DMS153 treated with DMSO at 0.1 percent for 48 hours (cell line): ENCODE results near the gene KIT.

Source experiments
- DNase-seq: peaks from one replicate; lab custom pipeline; 2025; ENCODE audit not compliant: unreplicated experiment; lab: John Stamatoyannopoulos, UW

Gene KIT

GRCh38 chr4:54700986-54701385 lies 43.2 kb downstream of the KIT start:
- no peak for DNase-seq

DNA sequence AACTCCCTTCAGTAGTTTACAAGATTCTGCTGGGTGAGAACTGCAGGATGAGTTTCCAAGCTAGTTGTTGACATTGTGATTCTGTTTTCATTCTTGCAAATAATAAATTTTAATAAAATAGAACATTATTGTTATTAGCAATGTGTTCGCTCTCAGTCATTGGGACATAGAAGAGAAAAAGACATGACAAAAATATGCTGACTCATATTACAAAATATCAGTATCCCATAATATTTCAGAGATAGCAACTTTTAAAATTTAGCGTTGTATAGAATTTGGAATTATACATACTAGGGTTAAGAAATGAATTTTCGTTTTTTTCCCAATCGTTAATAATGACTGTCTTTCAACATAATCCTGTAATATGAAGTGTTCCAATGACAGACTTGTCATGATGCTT lies 45.4 kb downstream of the KIT start:
- no peak for DNase-seq

- no peak for DNase-seq
Observed at GRCh38 chr4:54707406-54707805, 49.6 kb downstream of the KIT start.

- no peak for DNase-seq
Observed at GRCh38 chr4:54708339-54709279, 50.9 kb downstream of the KIT start.

GRCh38 chr4:54709400-54709799 lies 51.6 kb downstream of the KIT start:
- no peak for DNase-seq

DNA sequence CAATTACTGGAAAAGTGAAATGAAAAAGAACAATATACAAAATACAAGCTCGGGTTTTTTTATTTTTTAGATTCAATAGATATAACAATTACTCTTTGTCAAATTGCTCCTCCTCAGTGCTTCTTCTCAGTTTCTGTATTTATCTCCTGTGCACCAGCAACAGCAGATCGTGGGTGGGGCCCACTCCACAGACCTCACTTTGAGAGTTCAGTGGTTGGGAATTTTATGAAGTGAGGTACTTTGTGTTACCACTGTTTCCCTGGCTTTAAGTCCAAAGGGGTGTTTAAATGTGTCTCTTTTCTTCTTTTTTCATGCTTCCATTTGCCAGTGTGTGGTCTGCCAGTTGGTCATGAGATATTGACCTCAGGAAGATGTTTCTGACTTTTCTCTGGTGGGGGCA lies 54.4 kb downstream of the KIT start:
- DNase-seq: no peak

- DNase-seq: no peak
Observed at GRCh38 chr4:54714631-54715030, 56.9 kb downstream of the KIT start.

- no peak for DNase-seq
Observed at GRCh38 chr4:54716478-54717065, 58.8 kb downstream of the KIT start.

DNA sequence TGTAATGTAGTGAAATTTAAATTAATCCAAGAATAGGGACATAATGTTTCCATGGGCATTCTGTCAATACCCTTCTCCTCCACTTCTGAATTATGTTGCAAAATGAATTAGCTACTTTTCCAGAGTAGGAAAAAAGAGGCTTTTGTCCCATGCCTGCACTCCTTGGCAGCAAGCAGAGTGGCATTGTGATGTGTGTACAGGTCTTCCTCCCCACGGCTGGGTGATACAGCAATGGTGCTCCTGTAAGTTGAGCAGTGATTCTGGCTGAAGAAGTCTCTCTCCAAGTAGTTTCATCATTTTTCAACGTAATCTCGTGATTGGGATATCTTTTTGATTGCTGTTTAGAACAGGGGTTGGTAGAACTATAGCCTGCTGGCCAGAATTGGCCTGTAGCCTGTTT lies 59.9 kb downstream of the KIT start:
- no peak for DNase-seq

DNA sequence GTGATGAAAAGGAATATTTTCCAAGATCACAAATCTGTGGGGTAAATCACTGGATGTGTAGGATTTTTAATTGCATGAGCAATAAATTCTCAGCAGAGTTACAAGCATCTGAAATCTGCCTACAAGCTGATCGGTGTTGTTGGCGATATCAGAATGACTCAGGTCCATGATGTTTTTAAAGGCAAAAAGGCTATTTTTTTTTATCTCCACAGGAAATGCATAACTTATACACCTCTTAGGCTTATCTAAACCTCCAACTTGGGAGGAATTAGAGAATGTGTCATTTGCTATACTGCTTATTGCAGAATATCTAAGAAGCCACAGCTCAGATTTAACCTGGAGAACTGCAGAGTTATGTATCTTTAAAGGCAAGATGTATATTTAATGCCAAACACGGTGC lies 61.6 kb downstream of the KIT start:
- DNase-seq: no peak

GRCh38 chr4:54723220-54723619 lies 65.5 kb downstream of the KIT start:
- no peak for DNase-seq

- DNase-seq: no peak
Observed at GRCh38 chr4:54723820-54724219, 66.1 kb downstream of the KIT start.

- no peak for DNase-seq
Observed at GRCh38 chr4:54726907-54727306, 69.2 kb downstream of the KIT start.

DNA sequence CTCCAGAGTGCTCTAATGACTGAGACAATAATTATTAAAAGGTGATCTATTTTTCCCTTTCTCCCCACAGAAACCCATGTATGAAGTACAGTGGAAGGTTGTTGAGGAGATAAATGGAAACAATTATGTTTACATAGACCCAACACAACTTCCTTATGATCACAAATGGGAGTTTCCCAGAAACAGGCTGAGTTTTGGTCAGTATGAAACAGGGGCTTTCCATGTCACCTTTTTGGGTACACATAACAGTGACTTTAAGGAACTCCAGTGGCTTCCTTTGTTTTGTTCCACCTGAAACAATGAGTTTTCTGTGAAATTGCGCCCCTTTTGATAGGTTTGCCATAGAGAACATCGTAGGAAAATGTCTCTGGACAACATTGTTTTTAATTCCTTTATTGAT lies 69.6 kb downstream of the KIT start:
- DNase-seq: no peak

DNA sequence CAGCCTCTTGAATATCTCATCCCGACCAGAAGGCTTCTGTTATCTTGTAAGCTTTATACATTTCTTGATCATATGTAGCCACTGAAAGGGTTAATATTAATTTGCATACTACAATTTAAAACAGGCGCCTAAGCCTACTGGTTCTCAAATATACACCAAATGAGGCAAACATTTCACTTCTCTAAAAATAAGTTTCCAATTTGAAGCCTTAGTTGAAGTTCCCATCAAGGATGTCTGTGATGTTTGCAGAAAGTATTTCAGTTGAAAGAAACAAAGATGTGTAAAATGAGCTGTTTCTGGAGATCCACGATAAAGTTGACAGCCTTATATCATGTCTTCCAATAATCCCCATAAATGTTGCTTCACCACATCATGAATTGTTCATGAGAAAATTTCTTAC lies 70.6 kb downstream of the KIT start:
- DNase-seq: no peak

DNA sequence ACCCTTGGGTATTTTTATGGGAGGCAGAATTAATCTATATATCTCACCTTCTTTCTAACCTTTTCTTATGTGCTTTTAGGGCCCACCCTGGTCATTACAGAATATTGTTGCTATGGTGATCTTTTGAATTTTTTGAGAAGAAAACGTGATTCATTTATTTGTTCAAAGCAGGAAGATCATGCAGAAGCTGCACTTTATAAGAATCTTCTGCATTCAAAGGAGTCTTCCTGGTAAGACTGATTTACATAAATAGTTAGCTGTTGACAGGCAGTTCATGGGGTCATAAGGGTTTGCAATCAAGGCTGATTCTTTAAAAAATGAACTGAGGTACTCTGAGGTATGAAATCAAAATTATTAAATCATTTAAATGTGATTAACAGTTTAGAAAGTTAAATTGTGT lies 71.5 kb downstream of the KIT start:
- no peak for DNase-seq

DNA sequence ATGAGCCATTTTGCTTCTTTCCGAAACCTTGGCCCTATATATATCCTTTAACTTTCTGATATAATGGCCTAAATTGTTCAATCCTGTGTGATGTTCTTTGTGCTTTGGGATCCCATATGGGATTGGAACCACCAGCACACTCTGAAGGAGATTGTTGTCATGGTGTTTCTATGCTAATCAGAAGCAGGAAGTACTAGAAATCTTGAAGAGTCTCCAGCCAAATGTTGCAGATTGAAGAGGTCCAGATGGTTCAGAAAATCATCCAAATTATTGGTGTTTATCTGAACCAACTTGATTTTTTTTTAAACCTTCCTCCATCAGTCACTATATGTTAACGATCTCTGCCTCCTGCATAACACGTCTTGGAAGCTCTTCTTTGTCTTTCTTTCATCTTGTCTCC lies 72.8 kb downstream of the KIT start:
- no peak for DNase-seq

- no peak for DNase-seq
Observed at GRCh38 chr4:54731552-54731951, 73.8 kb downstream of the KIT start.

GRCh38 chr4:54731976-54732375 lies 74.2 kb downstream of the KIT start:
- DNase-seq: no peak

DNA sequence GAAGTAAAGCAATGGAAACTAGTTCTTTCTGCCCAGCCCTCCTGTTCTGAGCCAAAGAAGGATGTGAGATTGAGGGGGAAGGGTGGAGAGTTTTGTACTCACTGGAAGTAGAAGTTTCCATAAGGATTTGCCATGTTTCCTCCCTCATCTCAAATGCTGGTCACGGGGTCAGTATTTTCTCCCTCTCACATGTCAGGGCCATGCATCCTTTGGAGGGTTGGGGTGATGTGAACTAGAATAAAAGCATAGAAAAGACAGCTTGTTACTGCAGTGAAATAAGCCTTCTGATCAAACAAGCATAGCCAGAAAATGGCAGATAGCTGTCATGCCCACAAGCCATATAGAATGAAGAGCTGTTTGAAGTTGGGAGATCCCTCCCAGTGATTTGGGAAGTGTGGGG lies 79.7 kb downstream of the KIT start:
- no peak for DNase-seq

GRCh38 chr4:54741202-54741601 lies 83.4 kb downstream of the KIT start:
- DNase-seq: no peak

DNA sequence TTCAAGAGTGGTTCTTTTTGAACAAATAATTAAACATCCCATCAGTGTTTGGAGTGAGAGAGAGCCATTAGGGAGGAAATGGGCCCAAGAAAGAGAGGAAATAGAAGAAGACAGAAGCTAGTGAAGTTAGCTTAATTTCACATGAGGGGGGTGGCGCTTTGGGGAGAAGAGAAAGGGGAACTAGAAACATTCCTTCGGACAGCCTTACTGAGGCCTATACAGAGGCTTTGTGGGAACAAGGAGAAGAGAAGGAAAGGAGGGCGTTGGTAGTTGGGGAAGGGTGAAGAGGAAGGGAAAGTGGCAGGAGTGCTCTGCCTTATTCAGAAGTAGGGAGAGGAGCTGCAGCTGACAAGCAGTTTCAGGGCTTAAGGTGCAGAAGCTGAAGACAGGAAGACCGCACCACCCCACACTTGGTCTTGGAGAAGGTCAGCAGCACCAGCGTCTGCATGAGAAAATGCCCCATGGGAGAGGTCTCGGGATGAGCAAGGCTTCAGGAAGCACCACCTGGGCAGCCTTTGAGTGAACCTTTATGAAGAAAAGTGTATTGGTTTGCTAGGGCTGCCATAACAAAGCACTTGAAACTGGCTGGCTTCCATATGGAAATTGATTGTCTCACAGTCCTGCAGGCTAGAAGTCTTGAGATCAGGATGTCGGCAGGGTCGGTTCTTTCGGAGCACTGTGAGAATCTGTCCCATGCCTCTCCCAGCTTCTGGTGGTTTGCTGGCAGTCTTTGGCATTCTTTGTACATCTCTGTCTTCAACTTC lies 85.1 kb downstream of the KIT start:
- no peak for DNase-seq
